A549 (cell line): Measurements from ENCODE around the gene CEP128.

Experiments used
- BCL3 ChIP-seq: fragments of >200 bp; sonication (Bioruptor Twin); formaldehyde crosslinking; IDR thresholded peaks from 3 replicates; pipeline ENCODE4 v1.6.1; 2016
- CBX8 ChIP-seq: fragments of 200-600 bp; sonication (generic); IDR thresholded peaks from 2 replicates; pipeline ENCODE4 v1.6.1; 2016
- EP300 ChIP-seq, 2 experiments: fragments of >200 bp; sonication (Bioruptor Twin); formaldehyde crosslinking; IDR thresholded peaks; 2 replicates in 1 of 2; 3 replicates in 1 of 2; pipeline ENCODE4 v1.6.1; 2016 to 2017
- JUN ChIP-seq, 2 experiments: fragments of >200 bp; sonication (Bioruptor Twin); formaldehyde crosslinking; IDR thresholded peaks; 2 replicates in 1 of 2; 3 replicates in 1 of 2; pipeline ENCODE4 v1.6.1; 2016 to 2017
- MAFK ChIP-seq: fragments of 450-650 bp; IDR thresholded peaks from 2 replicates; pipeline ENCODE4 v1.6.1; 2014; ENCODE audit not compliant: partially characterized antibody
- PBX3 ChIP-seq: IDR thresholded peaks from 2 replicates; pipeline ENCODE4 v1.6.1; 2012
- PHF8 ChIP-seq: fragments of 200-600 bp; sonication (generic); IDR thresholded peaks from 2 replicates; pipeline ENCODE4 v1.6.1; 2016; ENCODE audit warnings: low read depth, mild to moderate bottlenecking, antibody characterized with exemption, moderate library complexity, borderline replicate concordance
- RCOR1 ChIP-seq: fragments of 150-350 bp; IDR thresholded peaks from 2 replicates; pipeline ENCODE4 v1.6.1; 2014; ENCODE audit warnings: antibody characterized with exemption, low read length, low read depth
- TF ChIP-seq, protein P1 (sequence below): fragments of >200 bp; sonication (Bioruptor Twin); formaldehyde crosslinking; IDR thresholded peaks from 3 replicates; pipeline ENCODE4 v1.5.1; 2016

GRCh38 chr14:80483331-80483730 lies 458.2 kb downstream of the CEP128 start:
- TF ChIP-seq PHF8 (no peak), EP300 (IDR thresholded peaks at IDR 0.05) (no peak), JUN (IDR thresholded peaks at IDR 0.05) (no peak), PBX3 (no peak), RCOR1 (no peak), BCL3 (no peak), MAFK (no peak), CBX8 (no peak)
- TF ChIP-seq, protein P1, sequence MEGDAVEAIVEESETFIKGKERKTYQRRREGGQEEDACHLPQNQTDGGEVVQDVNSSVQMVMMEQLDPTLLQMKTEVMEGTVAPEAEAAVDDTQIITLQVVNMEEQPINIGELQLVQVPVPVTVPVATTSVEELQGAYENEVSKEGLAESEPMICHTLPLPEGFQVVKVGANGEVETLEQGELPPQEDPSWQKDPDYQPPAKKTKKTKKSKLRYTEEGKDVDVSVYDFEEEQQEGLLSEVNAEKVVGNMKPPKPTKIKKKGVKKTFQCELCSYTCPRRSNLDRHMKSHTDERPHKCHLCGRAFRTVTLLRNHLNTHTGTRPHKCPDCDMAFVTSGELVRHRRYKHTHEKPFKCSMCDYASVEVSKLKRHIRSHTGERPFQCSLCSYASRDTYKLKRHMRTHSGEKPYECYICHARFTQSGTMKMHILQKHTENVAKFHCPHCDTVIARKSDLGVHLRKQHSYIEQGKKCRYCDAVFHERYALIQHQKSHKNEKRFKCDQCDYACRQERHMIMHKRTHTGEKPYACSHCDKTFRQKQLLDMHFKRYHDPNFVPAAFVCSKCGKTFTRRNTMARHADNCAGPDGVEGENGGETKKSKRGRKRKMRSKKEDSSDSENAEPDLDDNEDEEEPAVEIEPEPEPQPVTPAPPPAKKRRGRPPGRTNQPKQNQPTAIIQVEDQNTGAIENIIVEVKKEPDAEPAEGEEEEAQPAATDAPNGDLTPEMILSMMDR = no peak
